ENCODE measurements around the gene MSI2.

DNA sequence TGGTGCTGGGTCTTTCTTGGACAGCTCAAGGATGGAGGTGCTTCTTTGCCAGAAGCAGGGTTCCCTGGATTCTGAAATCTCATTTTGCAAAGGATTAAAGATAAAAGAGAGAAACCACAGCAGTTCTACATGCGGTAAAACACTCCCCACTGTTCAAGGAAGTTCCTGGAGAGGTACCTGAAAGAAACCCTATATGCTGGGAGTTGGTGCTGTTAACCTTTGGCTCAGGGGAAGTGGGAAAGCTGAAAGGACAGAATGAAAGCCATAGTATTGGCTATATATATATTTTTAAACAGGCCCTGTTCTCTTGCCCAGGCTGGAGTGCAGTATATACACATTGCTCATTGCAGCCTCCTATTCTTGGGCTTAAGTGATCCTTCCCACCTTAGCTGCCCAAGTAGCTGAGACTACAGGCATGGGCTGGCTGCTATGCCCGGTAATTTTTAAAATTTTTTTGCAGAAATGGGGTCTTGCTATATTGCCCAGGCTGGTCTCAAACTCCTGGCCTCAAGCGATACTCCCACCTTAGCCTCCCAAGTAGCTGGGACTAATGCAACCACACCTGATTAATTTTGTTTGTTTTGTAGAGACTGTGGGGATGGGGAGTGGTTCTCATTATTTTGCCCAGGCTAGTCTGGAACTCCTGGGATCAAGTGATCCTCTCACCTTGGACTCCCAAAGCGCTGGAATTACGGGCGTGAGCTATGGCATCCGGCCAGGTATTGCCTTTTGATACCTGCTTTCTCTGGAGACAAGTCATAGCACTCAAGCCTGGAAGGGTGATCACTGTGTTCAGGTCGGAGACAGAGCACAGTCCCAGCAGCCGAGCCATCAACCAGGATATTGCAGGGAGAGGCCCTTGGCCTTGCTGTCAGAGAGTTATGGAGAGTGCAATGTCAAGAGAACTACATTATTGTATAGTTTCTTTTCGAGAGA lies 55.2 kb downstream of the MSI2 start:
- TF ChIP-seq SUZ12 (IDR thresholded peaks at IDR 0.05; ENCODE audit: extremely low read depth, insufficient read depth, insufficient read length) (no peak), YY1 (IDR thresholded peaks at IDR 0.05; ENCODE audit: insufficient read depth, insufficient read length) (no peak)
